GM19467 (cell line): Measurements from ENCODE around the gene CLIC2.
"Not testable (repeated sequence)": the region's sequence is repeated elsewhere in the genome, so short reads cannot be mapped to it uniquely, and the experiment has no call there.

Experiments
- ATAC-seq: cut with Tn5 transposase; IDR thresholded peaks from one replicate; pipeline ENCODE4 v1.9.1; 2021; ENCODE audit warnings: mild to moderate bottlenecking, moderate library complexity; ENCODE audit not compliant: unreplicated experiment

The CLIC2 gene

GRCh38 chrX:155334486-155335336, at the start of gene CLIC2:
TSS of gene CLIC2 (minus strand) at chrX:155334614. CDS start at chrX:155334427, 187 bp downstream.
- no peak for ATAC-seq

DNA sequence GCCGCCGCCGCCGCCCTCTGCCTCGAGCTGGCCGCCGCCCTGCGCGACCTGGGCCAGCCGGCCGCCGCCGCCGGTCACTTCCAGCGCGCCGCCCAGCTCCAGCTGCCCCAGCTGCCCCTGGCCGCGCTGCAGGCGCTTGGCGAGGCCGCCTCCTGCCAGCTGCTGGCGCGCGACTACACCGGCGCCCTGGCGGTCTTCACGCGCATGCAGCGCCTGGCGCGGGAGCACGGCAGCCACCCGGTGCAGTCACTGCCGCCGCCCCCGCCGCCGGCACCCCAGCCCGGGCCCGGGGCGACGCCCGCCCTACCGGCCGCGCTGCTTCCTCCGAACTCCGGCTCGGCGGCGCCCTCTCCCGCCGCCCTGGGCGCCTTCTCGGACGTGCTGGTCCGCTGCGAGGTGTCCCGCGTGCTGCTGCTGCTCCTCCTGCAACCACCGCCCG, 48.1 kb upstream of the CLIC2 start:
- ATAC-seq: peak; percentile 39

DNA sequence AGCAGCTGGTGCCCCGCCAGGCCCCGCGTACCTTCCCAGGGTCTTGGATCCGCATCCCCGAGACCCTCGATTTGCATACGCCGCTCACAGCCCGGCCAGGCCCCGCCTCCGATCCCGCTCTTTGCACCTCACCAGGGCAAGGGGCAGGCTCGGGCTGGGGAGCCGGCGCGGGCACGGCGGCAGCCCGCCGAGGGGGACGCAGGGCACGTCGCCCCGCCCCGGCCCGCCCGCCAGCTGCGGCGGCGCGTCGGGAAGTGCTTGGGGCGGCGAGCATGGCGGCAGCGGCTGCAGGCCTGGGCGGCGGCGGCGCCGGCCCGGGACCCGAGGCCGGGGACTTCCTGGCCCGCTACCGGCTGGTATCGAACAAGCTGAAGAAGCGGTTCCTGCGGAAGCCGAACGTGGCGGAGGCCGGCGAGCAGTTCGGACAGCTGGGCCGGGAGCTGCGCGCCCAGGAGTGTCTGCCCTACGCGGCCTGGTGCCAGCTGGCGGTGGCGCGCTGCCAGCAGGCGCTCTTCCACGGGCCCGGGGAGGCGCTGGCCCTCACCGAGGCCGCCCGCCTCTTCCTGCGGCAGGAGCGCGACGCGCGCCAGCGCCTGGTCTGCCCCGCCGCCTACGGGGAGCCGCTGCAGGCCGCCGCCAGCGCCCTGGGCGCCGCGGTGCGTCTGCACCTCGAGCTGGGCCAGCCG, 47.6 kb upstream of the CLIC2 start, which contains the start of gene F8A2:
TSS of gene F8A2 (plus strand) at position 253 of the 686 bp plus-strand sequence. CDS start at position 273, 20 bp downstream.
- ATAC-seq: peak; percentile 63

- ATAC-seq: not testable (repeated sequence)
Measured at GRCh38 chrX:155379802-155380201, 45.4 kb upstream of the CLIC2 start.

- ATAC-seq: not testable (repeated sequence)
Measured at GRCh38 chrX:155373777-155374458, 39.5 kb upstream of the CLIC2 start.

- not testable (repeated sequence) for ATAC-seq
Measured at GRCh38 chrX:155363712-155364111, 29.3 kb upstream of the CLIC2 start.

DNA sequence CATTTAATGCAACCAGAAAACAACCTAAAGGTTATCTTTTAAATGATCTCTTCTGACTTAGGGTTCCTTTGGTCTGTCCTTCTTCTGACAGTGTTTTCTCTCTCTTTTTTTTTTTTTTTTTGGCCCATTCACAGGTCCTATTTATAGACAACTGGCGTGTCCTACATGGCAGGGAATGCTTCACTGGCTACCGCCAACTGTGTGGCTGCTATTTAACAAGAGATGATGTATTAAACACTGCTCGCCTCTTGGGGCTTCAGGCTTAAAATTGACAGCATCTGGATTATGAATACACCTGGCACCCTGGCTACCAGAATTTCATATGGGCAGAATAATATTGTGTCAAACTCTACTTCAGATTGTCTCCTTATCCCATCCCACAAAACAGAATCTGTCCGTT, 15.0 kb upstream of the CLIC2 start:
- not testable (repeated sequence) for ATAC-seq

DNA sequence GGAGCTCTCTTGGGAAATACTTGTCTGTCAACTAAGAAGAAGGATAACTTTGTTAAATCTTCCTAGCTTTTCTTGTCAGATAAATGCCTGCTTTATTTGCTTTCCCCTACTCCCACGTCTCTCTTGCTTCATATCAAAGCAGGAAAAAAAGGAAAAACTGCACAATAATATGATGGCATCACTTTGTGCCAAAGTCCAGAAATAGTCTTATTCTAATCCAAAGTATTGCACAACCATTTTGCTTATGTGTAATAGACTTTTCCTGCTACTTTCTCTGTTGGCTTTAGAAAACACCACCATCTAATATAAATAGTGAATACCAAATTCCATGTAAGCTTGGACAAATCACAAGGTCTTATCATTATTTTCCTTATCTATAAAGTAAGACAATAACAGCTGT, 11.3 kb upstream of the CLIC2 start:
- not testable (repeated sequence) for ATAC-seq

DNA sequence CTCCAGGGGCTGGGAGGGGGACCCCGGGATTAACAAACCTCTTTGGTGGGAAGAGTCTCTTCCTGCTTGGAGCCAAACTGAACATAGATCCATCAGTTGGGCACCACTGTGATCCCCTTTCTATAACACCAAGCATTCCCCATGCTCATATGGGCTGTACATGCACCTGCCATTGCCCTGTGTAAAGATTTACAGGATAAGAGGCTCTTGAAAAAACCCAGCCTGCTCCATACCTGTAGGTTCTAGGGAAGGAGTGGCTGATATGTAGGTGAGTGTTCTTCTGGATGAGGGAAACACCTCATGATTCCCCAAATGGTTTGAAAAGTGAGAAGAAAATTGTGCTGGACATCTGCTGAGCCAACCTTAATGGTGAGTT, 911 bp upstream of the CLIC2 start:
- not testable (repeated sequence) for ATAC-seq

DNA sequence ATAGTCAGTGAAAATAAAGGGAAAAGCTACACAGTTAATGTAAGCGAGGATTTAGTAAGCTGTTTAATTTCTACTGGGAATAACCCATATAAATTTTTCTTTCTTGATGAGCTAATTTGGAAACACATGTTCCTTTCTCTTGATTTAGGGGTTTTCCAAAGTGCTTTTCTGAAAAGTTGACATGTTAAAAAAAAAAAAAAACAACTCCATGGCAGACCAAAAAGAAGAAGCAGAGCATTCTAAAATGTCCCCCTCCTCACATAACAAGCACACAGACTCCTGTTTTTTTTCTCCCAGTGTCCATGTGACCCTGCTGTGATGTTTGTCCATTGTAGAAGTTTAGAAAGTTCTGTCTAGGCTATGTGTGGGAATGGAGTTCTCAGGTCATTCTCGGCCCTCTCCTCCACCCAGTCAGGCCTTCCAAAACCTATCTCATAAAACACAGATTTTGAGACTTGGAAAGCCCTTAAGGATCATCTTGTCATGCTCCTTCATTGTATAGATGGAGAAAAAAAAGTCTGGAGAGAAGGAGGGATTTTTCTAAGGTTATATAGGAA, 792 bp downstream of the CLIC2 start:
- no peak for ATAC-seq

- no peak for ATAC-seq
Measured at GRCh38 chrX:155330992-155331391, 3.4 kb downstream of the CLIC2 start.

- ATAC-seq: no peak
Measured at GRCh38 chrX:155329293-155329692, 5.1 kb downstream of the CLIC2 start.

GRCh38 chrX:155326610-155327009, 7.8 kb downstream of the CLIC2 start:
- ATAC-seq: no peak

DNA sequence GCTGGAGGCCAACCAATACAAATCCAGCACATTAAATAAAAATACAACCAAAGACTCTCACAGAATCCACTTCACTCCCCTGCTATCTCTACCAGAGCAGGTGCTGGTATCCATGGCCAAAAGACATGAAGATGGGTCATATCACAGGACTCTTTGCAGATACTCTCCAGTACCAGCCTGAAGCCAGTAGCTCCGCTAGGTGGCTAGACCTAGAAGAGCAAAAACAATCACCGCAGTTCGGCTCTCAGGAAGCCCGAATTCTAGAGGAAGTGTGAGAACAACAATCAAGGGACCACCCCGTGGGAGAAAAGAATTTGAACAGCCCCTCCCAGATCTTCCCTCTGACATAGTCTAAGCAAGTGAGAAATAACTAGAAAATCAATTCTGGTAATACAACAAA, 20.2 kb downstream of the CLIC2 start:
- no peak for ATAC-seq

- ATAC-seq: no peak
Measured at GRCh38 chrX:155313766-155314165, 20.6 kb downstream of the CLIC2 start.

GRCh38 chrX:155293771-155294170, 40.6 kb downstream of the CLIC2 start:
- ATAC-seq: no peak

DNA sequence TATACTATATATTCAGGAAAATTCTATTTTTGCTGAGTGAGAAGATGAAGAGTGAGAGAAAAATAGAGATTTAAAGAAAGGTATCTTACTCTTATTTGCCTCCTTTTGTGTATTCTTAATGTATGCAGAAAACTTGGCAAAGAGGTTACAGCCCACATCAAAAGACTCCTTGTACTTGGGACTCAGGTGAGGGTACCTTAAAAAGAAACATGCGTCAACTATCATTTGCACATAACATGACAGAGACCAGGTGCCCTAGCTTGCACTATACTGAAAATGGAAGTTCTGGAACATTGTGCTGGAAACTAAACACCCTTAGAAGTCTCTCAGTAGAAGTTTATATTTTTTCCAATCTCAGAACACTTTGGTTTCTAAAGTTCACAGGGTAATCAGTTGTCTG, 54.5 kb downstream of the CLIC2 start:
- no peak for ATAC-seq

DNA sequence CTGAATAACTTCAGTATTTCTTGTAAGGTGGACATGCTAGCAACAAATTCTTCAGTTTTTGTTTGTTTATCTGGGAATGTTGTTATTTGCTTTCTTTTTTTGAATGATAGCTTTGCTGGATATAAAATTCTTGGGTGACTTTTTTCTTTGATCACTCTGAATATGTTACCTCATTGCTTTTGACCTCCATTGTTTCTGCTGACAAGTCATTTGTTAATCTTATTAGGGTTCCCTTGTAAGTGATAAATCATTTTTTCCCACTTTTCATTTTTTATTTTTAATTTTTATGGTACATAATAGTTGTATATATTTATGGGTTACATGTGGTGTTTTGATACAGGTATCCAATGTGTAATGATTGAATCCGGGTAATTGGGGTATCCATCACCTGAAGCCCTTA, 63.4 kb downstream of the CLIC2 start:
- ATAC-seq: no peak

- ATAC-seq: not testable (repeated sequence)
Measured at GRCh38 chrX:155267995-155268394, 66.4 kb downstream of the CLIC2 start.

- no peak for ATAC-seq
Measured at GRCh38 chrX:155266439-155266838, 68.0 kb downstream of the CLIC2 start.
